GM18499 (cell line): ENCODE data around the gene RASSF5.
"Not testable (repeated sequence)": the region's sequence is repeated elsewhere in the genome, so short reads cannot be mapped to it uniquely, and the experiment has no call there.

ENCODE experiments used
- ATAC-seq: cut with Tn5 transposase; IDR thresholded peaks from one replicate; pipeline ENCODE4 v1.9.1; 2021; ENCODE audit warnings: moderate number of reproducible peaks; ENCODE audit not compliant: insufficient read depth, unreplicated experiment

The RASSF5 gene

GRCh38 chr1:206580438-206581113 is 73.2 kb downstream of the RASSF5 start:
- ATAC-seq = no peak

GRCh38 chr1:206581114-206581497 is 73.8 kb downstream of the RASSF5 start:
- not testable (repeated sequence) for ATAC-seq

GRCh38 chr1:206581571-206581981 is 74.2 kb downstream of the RASSF5 start:
- ATAC-seq = no peak

- ATAC-seq = no peak
Measured at GRCh38 chr1:206582537-206582936, 75.2 kb downstream of the RASSF5 start.

- ATAC-seq = no peak
Measured at GRCh38 chr1:206582971-206583706, 75.8 kb downstream of the RASSF5 start.

GRCh38 chr1:206583707-206584648 is 76.6 kb downstream of the RASSF5 start:
- no peak for ATAC-seq

GRCh38 chr1:206584683-206585082 is 77.4 kb downstream of the RASSF5 start:
- no peak for ATAC-seq

- no peak for ATAC-seq
Measured at GRCh38 chr1:206586501-206587445, 79.4 kb downstream of the RASSF5 start.

- no peak for ATAC-seq
Measured at GRCh38 chr1:206587904-206588303, 80.6 kb downstream of the RASSF5 start.

GRCh38 chr1:206588492-206588891 is 81.2 kb downstream of the RASSF5 start:
- no peak for ATAC-seq

GRCh38 chr1:206589206-206589605 is 81.9 kb downstream of the RASSF5 start:
- ATAC-seq = no peak

- ATAC-seq = no peak
Measured at GRCh38 chr1:206590025-206590758, 82.9 kb downstream of the RASSF5 start.

- no peak for ATAC-seq
Measured at GRCh38 chr1:206591226-206591625, 83.9 kb downstream of the RASSF5 start.

- ATAC-seq = no peak
Measured at GRCh38 chr1:206591696-206592095, 84.4 kb downstream of the RASSF5 start.

- ATAC-seq = no peak
Measured at GRCh38 chr1:206593351-206593925, 86.1 kb downstream of the RASSF5 start.

GRCh38 chr1:206595581-206596318 is 88.4 kb downstream of the RASSF5 start:
- ATAC-seq = no peak

GRCh38 chr1:206596319-206596666 is 89.0 kb downstream of the RASSF5 start:
- no peak for ATAC-seq

- ATAC-seq = no peak
Measured at GRCh38 chr1:206600527-206600926, 93.2 kb downstream of the RASSF5 start.
